GM20000 (cell line): Measurements from ENCODE around the gene IL1RAPL1.

Experiments used
- DNase-seq: peaks from one replicate; pipeline ENCODE4 v3.0.0; 2012; ENCODE audit warnings: low spot score
- TF ChIP-seq, protein P1 (sequence below): IDR thresholded peaks from 2 replicates; pipeline ENCODE4 v1.5.1; 2012; ENCODE audit warnings: mild to moderate bottlenecking, control low read depth; ENCODE audit errors: extremely low read depth, missing control alignments

The IL1RAPL1 gene

DNA sequence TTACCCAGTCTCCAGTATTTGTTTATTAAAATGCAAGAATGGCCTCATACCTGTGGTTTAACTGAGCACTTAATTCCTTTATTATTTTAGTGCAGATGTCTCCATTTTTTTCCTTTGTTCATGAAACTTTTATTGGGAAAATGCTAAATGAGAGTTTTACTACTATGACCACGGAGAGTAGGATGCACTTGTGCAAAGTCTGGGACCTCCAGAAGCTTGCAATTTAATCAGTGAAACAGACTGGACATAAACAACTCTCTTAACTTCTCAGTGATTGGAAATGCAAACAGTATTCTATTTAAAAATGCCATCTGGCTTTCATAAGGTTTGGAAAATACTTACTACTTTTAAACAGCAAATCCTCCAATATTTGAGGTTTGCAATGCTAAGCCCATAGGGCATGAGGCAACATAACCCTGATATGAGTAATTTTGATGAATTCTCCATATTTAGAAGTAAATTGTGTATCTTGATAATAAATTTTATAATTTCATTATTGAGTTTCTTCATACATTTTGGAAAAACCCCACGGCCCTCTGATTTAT, 909.5 kb downstream of the IL1RAPL1 start:
- DNase-seq = no peak
- TF ChIP-seq, protein P1, sequence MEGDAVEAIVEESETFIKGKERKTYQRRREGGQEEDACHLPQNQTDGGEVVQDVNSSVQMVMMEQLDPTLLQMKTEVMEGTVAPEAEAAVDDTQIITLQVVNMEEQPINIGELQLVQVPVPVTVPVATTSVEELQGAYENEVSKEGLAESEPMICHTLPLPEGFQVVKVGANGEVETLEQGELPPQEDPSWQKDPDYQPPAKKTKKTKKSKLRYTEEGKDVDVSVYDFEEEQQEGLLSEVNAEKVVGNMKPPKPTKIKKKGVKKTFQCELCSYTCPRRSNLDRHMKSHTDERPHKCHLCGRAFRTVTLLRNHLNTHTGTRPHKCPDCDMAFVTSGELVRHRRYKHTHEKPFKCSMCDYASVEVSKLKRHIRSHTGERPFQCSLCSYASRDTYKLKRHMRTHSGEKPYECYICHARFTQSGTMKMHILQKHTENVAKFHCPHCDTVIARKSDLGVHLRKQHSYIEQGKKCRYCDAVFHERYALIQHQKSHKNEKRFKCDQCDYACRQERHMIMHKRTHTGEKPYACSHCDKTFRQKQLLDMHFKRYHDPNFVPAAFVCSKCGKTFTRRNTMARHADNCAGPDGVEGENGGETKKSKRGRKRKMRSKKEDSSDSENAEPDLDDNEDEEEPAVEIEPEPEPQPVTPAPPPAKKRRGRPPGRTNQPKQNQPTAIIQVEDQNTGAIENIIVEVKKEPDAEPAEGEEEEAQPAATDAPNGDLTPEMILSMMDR = no peak

DNA sequence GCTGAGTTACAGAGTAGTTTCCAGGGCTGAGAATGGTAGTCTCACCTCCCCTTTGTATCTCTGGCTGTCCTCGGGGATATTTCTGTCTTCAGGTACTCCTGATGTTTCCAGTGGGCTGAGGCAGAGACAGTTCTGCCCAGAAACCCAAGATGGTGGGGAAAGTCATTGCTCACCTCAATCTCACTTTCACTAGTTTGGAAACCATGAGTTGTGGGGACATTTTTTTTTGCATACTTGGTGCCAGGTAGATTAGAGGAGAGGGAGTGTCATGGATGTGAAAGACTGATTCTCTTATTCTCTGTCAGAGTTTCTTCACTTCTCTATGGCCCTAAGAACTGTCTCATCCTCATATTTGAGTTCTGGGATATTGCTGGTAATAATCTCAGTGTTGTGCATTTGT, 919.5 kb downstream of the IL1RAPL1 start:
- no peak for DNase-seq
- TF ChIP-seq, protein P1 = no peak

DNA sequence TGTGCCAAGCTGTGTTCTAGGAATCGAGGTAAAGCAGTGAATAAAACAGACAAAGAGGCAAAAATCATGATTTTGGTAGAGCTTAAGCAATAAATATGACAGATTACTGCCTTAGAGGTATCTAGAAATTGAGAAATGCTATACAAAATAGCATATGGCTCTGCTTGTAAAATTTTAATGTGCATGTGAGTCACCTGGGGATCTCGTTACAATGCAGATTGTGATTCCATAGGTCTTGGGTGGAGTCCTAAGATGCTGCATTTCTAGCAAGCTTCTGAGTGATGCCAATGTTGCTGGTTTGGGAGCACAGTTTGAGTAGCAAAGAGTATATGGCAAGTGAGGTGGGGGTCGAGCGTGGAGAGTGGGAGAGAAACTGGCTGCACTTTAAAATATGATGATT, 930.9 kb downstream of the IL1RAPL1 start:
- DNase-seq = no peak

DNA sequence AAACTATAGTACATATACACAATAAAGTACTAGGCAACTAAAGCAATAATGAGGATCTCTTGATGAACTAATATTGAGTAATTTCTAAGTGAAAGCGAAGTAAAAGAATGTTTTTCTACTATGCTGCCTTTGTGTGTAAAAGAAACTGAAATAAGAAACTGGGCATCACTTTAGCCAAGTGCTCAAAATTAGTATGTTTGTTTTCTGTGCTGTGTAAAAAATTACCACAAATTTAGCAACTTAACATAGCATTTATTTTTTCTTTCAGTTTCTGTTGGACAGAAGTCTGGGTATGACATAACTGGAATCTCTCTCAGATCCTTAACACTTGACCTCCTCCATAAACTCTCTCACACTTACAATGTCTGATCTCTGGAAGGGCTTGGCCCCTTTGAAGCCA, 941.0 kb downstream of the IL1RAPL1 start:
- TF ChIP-seq, protein P1 = no peak
- no peak for DNase-seq

More for the DNA sequence above, 930.9 kb downstream of the IL1RAPL1 start:
- TF ChIP-seq, protein P1 = no peak

DNA sequence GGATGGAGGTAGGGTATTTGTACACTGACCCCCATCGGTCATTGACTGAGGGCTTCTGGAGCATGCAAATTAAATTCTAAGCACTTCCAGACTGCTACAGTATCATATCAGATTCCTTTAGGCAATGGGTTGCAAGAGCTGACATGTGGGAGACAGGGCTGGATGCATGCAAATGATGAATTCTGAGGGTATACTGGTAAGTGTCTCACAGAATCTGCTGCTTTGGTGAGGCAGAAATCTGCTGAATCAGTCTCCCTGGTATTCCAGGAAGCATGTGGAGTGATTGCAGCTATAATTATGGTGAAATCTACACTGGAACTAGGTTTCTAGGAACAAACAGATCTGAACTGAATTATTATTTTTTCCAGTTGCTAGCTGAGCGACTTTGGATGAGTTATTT, 943.3 kb downstream of the IL1RAPL1 start:
- TF ChIP-seq, protein P1 = no peak

DNA sequence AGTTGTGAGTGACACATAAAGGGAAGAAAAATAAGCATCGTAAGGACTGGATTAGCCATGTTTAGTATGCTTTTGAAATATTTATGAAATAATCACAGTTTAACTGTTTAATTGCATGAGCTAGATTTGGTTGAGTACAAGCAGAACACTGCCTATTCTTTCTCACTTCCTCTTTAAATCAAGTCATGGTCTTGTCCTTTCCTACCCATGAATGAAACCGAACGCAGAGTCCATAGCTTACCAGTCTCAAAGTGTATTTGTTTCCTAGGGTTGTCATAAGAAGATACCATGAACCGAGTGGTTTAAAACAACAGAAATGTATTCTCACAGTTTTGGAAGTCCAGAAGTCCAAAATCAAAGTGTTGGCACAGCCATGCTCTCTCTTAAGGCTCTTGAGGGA, 944.1 kb downstream of the IL1RAPL1 start:
- TF ChIP-seq, protein P1 = no peak

More for the DNA sequence above, 943.3 kb downstream of the IL1RAPL1 start:
- no peak for DNase-seq

DNA sequence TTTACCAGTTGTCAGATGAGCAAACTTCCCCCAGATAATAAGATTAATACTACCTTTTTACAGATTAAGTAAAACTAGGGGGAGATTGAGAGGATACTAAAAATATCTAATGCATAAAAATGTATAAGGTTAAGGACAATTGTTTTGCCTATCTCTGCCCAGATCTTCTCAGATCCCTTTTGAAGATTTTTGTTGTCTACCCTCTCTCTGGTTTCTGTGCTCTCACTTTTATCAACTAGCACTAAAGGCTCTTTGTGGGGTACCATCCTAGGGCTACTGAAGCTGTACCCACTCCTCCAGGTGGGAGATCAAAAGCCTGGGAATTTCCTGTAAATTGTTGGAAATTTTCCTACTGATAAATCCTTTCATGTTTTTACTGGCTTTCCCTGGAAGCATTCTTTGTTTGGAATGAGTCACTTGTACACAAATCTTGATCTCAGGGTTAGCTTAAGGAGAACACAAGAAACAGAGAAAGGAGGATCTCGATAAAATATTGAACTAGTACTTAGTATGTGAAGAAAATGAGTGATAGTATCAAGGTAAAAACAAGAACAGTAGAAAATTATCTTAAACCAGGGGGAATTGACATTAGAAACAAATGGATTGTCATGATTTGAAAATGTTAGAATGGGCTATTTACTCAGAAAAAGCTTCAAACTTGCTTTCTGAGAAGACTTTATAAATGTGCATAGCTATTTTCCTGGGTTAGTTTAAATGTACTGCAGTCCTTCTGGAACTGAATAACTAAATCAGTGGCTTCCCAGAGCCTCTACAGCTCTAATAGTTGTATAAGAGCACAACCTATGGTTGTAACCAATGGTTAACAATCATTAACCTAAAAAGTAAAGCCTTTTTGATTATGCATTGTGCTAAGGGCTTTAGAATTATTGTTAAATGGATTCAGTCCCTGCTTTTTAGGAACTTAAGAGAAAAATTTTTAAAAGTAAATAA, 948.2 kb downstream of the IL1RAPL1 start:
- TF ChIP-seq, protein P1 = no peak
- no peak for DNase-seq

More for the DNA sequence above, 944.1 kb downstream of the IL1RAPL1 start:
- peak; percentile 3 for DNase-seq
